ENCODE measurements around the gene DAB2IP.
"Not testable (repeated sequence)": the region's sequence is repeated elsewhere in the genome, so short reads cannot be mapped to it uniquely, and the experiment has no call there.

Gene DAB2IP

GRCh38 chr9:121790841-121791240, 139.4 kb downstream of the DAB2IP start:
- Histone ChIP-seq H3K4me1 (ENCODE audit: insufficient read depth, low read length) (no peaks in the 10 kb centered on the region), H3K27me3 (ENCODE audit: control insufficient read depth in 1 of 2, insufficient read depth in 2 of 2, low read length in 2 of 2) (no peaks in the 10 kb centered on the region), H3K27ac (ENCODE audit: low read depth, low read length) (no peak overlapping the region), H3K9me3 (ENCODE audit: low read length) (no peaks in the 10 kb centered on the region), H3K9ac (ENCODE audit: low read length) (no peak overlapping the region), H3K4me3 (ENCODE audit: low read depth in 1 of 2, low read length in 2 of 2) (no peak overlapping the region), H3K36me3 (ENCODE audit: insufficient read depth, low read length) (no peaks in the 10 kb centered on the region)

- H3K27ac ChIP-seq (ENCODE audit: low read depth, low read length); H3K36me3 ChIP-seq (ENCODE audit: insufficient read depth, low read length); H3K9me3 ChIP-seq (ENCODE audit: low read length); H3K9ac ChIP-seq (ENCODE audit: low read length); H3K4me3 ChIP-seq (ENCODE audit: low read depth in 1 of 2, low read length in 2 of 2); H3K27me3 ChIP-seq (ENCODE audit: control insufficient read depth in 1 of 2, insufficient read depth in 2 of 2, low read length in 2 of 2); H3K4me1 ChIP-seq (ENCODE audit: insufficient read depth, low read length): not testable (repeated sequence)
Observed at GRCh38 chr9:121792476-121792875, 141.0 kb downstream of the DAB2IP start.

- H3K27ac ChIP-seq (ENCODE audit: low read depth, low read length); H3K4me3 ChIP-seq (ENCODE audit: low read depth in 1 of 2, low read length in 2 of 2); H3K9me3 ChIP-seq (ENCODE audit: low read length); H3K36me3 ChIP-seq (ENCODE audit: insufficient read depth, low read length); H3K9ac ChIP-seq (ENCODE audit: low read length); H3K4me1 ChIP-seq (ENCODE audit: insufficient read depth, low read length); H3K27me3 ChIP-seq (ENCODE audit: control insufficient read depth in 1 of 2, insufficient read depth in 2 of 2, low read length in 2 of 2): not testable (repeated sequence)
Observed at GRCh38 chr9:121794334-121794733, 142.9 kb downstream of the DAB2IP start.

GRCh38 chr9:121797081-121797480, 145.6 kb downstream of the DAB2IP start:
- no peaks in the 10 kb centered on the region for H3K36me3 ChIP-seq (ENCODE audit: insufficient read depth, low read length)
- no peaks in the 10 kb centered on the region for H3K27me3 ChIP-seq (ENCODE audit: control insufficient read depth in 1 of 2, insufficient read depth in 2 of 2, low read length in 2 of 2)
- no peak overlapping the region for H3K4me3 ChIP-seq (ENCODE audit: low read depth in 1 of 2, low read length in 2 of 2)
- H3K9me3 ChIP-seq (ENCODE audit: low read length) = no peaks in the 10 kb centered on the region
- no peak overlapping the region for H3K9ac ChIP-seq (ENCODE audit: low read length)
- H3K4me1 ChIP-seq (ENCODE audit: insufficient read depth, low read length) = no peaks in the 10 kb centered on the region
- no peak overlapping the region for H3K27ac ChIP-seq (ENCODE audit: low read depth, low read length)

- H3K4me3 ChIP-seq (ENCODE audit: low read depth in 1 of 2, low read length in 2 of 2) = no peak overlapping the region
- H3K9me3 ChIP-seq (ENCODE audit: low read length) = no peaks in the 10 kb centered on the region
- H3K27me3 ChIP-seq (ENCODE audit: control insufficient read depth in 1 of 2, insufficient read depth in 2 of 2, low read length in 2 of 2) = no peaks in the 10 kb centered on the region
- H3K27ac ChIP-seq (ENCODE audit: low read depth, low read length) = no peak overlapping the region
- H3K36me3 ChIP-seq (ENCODE audit: insufficient read depth, low read length) = no peaks in the 10 kb centered on the region
- H3K9ac ChIP-seq (ENCODE audit: low read length) = no peak overlapping the region
- H3K4me1 ChIP-seq (ENCODE audit: insufficient read depth, low read length) = no peaks in the 10 kb centered on the region
Observed at GRCh38 chr9:121798941-121799340, 147.5 kb downstream of the DAB2IP start.

- no peaks in the 10 kb centered on the region for H3K36me3 ChIP-seq (ENCODE audit: insufficient read depth, low read length)
- no peaks in the 10 kb centered on the region for H3K27me3 ChIP-seq (ENCODE audit: control insufficient read depth in 1 of 2, insufficient read depth in 2 of 2, low read length in 2 of 2)
- H3K9me3 ChIP-seq (ENCODE audit: low read length) = peaks cover 4% of the 10 kb centered on the region
- H3K27ac ChIP-seq (ENCODE audit: low read depth, low read length) = no peak overlapping the region
- no peak overlapping the region for H3K4me3 ChIP-seq (ENCODE audit: low read depth in 1 of 2, low read length in 2 of 2)
- H3K4me1 ChIP-seq (ENCODE audit: insufficient read depth, low read length) = no peaks in the 10 kb centered on the region
- H3K9ac ChIP-seq (ENCODE audit: low read length) = no peak overlapping the region
Observed at GRCh38 chr9:121800376-121800775, 148.9 kb downstream of the DAB2IP start.

GRCh38 chr9:121801579-121801978, 150.1 kb downstream of the DAB2IP start:
- H3K27me3 ChIP-seq (ENCODE audit: control insufficient read depth in 1 of 2, insufficient read depth in 2 of 2, low read length in 2 of 2) = no peaks in the 10 kb centered on the region
- H3K9ac ChIP-seq (ENCODE audit: low read length) = no peak overlapping the region
- H3K36me3 ChIP-seq (ENCODE audit: insufficient read depth, low read length) = no peaks in the 10 kb centered on the region
- H3K27ac ChIP-seq (ENCODE audit: low read depth, low read length) = no peak overlapping the region
- no peak overlapping the region for H3K4me3 ChIP-seq (ENCODE audit: low read depth in 1 of 2, low read length in 2 of 2)
- H3K9me3 ChIP-seq (ENCODE audit: low read length) = peaks cover 4% of the 10 kb centered on the region
- no peaks in the 10 kb centered on the region for H3K4me1 ChIP-seq (ENCODE audit: insufficient read depth, low read length)

- no peaks in the 10 kb centered on the region for H3K36me3 ChIP-seq (ENCODE audit: insufficient read depth, low read length)
- no peak overlapping the region for H3K9ac ChIP-seq (ENCODE audit: low read length)
Observed at GRCh38 chr9:121802753-121803152, 151.3 kb downstream of the DAB2IP start.

GRCh38 chr9:121807069-121807822, 155.8 kb downstream of the DAB2IP start:
- Histone ChIP-seq H3K4me3 (ENCODE audit: low read depth in 1 of 2, low read length in 2 of 2) (no peak overlapping the region), H3K9me3 (ENCODE audit: low read length) (peaks cover 4% of the 10 kb centered on the region), H3K4me1 (ENCODE audit: insufficient read depth, low read length) (no peaks in the 10 kb centered on the region), H3K27ac (ENCODE audit: low read depth, low read length) (no peak overlapping the region), H3K36me3 (ENCODE audit: insufficient read depth, low read length) (no peaks in the 10 kb centered on the region), H3K27me3 (ENCODE audit: control insufficient read depth in 1 of 2, insufficient read depth in 2 of 2, low read length in 2 of 2) (no peaks in the 10 kb centered on the region), H3K9ac (ENCODE audit: low read length) (no peak overlapping the region)

More at GRCh38 chr9:121802753-121803152, 151.3 kb downstream of the DAB2IP start:
- Histone ChIP-seq H3K27me3 (ENCODE audit: control insufficient read depth in 1 of 2, insufficient read depth in 2 of 2, low read length in 2 of 2) (no peaks in the 10 kb centered on the region), H3K27ac (ENCODE audit: low read depth, low read length) (no peak overlapping the region), H3K9me3 (ENCODE audit: low read length) (peaks cover 4% of the 10 kb centered on the region), H3K4me1 (ENCODE audit: insufficient read depth, low read length) (no peaks in the 10 kb centered on the region), H3K4me3 (ENCODE audit: low read depth in 1 of 2, low read length in 2 of 2) (no peak overlapping the region)

GRCh38 chr9:121807823-121808278, 156.4 kb downstream of the DAB2IP start:
- Histone ChIP-seq H3K4me3 (ENCODE audit: low read depth in 1 of 2, low read length in 2 of 2) (no peak overlapping the region), H3K27ac (ENCODE audit: low read depth, low read length) (no peak overlapping the region), H3K4me1 (ENCODE audit: insufficient read depth, low read length) (no peaks in the 10 kb centered on the region), H3K9me3 (ENCODE audit: low read length) (peaks cover 4% of the 10 kb centered on the region), H3K27me3 (ENCODE audit: control insufficient read depth in 1 of 2, insufficient read depth in 2 of 2, low read length in 2 of 2) (no peaks in the 10 kb centered on the region), H3K36me3 (ENCODE audit: insufficient read depth, low read length) (no peaks in the 10 kb centered on the region), H3K9ac (ENCODE audit: low read length) (no peak overlapping the region)

GRCh38 chr9:121808781-121809180, 157.3 kb downstream of the DAB2IP start:
- Histone ChIP-seq H3K4me3 (ENCODE audit: low read depth in 1 of 2, low read length in 2 of 2) (no peak overlapping the region), H3K9ac (ENCODE audit: low read length) (no peak overlapping the region), H3K4me1 (ENCODE audit: insufficient read depth, low read length) (no peaks in the 10 kb centered on the region), H3K27ac (ENCODE audit: low read depth, low read length) (no peak overlapping the region), H3K9me3 (ENCODE audit: low read length) (peaks cover 4% of the 10 kb centered on the region), H3K36me3 (ENCODE audit: insufficient read depth, low read length) (no peaks in the 10 kb centered on the region), H3K27me3 (ENCODE audit: control insufficient read depth in 1 of 2, insufficient read depth in 2 of 2, low read length in 2 of 2) (no peaks in the 10 kb centered on the region)

All from muscle layer of colon (tissue), 2 donors.